Islet precursor cell (in vitro differentiated cells): ENCODE data around the gene WDR1.

Experiments
- DNase-seq: peaks from one replicate; pipeline ENCODE4 v3.0.0-alpha.2; 2018

The WDR1 gene

DNA sequence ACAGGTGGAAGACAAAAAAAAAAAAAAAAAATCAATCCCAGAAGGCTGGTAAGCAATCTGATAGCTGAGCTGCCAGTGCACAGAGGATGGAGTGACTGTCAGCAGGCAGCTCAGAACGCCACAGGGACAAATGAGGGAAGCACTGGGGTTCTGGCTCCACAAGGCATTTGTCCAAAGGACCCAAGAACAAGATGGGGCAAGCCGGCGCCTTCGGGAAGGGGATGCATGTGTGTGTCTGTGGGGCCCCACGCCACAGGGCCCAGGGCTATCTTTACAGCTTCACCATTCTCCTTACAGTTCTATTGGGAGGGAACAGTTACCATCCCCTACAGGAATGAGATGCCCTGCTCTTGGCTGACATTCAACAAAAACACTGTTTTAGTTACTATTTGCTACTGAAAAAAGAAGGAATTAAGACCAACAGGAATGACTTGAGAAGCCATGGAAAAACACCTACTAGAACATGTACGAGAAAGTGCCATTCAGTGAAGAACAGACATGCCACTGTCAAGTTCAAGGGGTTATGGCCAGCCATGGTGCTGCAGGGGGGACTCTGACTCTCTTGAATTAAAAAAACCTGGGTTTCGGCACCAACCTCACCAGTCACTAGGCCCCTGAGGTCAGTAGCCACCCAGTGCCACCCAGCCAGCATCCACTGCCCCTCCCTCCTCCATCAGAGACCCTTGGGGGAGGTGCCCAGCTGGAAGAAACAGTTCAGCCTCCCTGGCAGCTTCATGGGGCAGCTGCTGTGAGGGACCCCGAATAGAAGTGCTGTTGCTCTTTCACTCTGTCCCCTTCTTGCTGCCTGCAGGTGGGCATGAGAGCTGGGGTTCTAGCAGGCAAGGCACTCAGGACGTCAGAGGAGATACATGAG is 18.5 kb downstream of the WDR1 start:
- DNase-seq: no peak

DNA sequence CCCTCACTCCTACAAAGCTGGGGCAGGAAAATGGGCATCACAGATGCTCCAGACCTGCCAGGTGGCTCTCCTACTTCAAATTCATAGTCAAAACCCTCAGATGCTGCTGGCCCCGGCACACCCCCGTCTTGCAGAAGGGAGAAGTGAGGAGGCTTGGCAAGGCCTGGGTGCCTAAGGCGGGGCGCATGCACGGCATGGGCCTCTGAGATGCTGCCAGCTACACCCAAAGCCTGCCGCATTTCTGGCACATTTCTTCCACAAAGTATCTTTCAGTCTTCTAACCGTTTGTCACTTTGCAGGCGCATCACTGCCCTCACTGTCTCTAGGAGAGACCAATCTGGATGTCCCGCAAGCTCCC is 19.6 kb downstream of the WDR1 start:
- no peak for DNase-seq

DNA sequence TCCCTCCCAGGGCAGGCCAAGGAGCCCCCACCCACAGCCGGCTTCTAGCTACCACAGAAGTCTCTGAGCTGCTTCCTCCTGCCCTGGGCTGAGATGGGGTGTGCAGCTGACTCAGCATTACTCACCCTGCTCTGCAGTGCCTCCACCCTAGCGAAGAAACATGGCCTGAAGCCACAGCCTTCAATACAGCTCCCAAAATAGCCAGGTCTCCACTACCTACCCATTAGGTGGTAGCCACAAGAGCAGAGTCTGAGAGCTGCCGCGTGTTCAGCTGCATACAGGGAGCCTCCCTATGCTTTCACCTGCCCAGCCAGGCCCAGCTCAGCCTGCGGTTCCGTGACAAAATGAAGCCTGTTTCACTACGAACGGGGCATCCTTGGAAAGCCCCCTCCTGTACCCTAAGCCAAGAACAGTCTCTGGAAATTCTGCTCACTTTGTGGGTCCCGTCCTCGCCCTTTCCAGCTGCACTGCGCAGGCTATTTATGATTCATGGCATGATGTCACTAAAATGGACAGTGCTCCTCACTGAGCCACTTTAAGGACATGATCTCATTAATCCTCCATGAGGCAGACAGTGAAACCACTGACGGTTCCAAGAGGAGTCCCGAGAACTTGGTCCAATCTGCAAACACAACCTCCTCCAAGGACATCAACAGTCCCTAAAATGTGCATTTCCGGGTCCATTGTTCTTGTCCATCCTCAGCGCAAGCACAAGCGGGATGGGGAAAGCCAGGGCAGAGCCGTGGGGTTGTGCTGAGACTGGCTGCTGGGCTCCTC is 20.2 kb downstream of the WDR1 start:
- peak; percentile 88 for DNase-seq

DNA sequence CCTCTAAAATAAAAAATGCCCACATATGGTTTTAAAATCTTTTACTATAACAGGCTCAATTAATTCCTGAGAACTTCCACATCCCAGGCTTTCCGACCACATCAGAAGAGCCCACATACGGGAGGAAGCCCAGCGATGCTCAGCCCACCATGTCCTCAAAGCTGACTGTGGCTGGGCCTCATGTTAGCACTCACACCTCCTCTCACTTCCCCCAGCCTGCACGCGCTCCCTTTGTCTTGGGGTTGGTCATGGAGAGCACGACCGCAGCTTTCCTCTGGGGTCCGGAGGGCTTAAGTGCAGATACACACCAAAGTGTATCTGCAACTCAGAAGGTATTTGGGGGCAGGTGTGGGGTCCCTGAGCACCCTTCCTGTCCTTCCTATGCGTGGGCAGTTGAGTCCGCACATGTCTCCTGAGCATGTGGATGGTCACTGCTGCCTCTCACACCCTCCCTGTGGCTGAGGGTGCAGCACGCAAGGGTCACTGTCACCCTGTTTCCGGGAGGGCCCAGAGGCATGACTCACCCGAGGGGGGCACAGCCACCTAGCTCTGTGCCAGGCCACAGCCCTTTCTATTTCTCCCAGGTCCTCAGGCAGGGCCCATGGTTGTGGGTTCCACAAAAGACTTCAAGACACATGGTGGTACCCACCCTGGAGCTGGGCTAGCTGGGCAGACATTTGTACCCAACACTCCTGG is 21.2 kb downstream of the WDR1 start:
- DNase-seq: no peak

DNA sequence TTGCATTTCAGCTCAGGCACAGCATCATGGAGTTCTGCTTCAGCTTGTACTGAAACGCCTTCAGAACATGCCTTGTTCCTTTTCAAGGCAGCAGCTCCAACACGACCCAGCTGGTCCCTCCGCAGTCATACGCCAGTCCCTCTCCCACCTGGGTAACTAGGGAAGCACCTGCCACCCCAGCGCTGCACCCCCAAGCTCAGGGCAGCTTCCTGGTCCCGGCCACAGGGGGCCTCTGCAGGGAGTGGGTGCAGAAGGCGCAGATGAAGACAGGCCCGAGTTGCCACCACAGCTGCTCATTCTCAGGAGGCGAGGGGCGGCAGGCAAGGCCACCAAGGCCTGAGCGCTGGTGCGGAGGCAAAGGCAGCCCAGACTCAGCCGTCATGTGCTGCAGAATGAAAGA is 21.8 kb downstream of the WDR1 start:
- DNase-seq: no peak

DNA sequence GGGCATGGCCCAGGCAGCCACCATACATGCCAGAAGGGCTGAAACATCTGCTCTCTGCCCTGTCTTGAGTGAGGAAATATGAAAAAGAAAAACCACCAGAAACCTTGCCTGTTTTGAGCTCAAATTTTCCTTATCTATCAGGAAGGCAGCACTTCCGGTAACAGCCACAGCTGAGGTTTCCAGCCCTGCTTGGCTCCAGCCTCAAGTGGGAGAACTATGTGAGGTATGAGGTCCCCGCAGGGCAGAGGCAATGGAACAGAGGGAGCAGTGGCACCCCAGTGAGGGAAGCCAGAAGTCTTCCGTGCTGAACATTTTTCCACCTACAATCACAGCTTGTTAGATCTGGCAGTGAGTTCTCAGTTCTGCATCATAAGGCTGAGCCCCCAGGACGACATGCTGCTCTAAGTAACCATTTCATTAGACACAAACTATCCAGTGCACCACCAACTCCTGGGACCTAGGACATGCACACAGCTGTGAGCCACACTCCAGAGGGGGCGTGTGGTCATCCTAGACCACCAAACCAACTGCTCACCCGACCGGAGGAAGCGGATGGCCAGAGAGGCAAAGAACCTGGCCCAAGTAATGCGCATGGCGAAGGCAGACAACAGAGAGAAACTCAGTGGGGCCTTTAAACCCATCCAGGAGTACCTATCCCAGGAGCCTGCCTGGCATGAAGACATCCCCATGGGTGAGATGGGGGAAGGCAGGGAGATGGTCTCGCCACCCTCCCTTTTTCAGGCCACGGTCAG is 22.6 kb downstream of the WDR1 start:
- no peak for DNase-seq

DNA sequence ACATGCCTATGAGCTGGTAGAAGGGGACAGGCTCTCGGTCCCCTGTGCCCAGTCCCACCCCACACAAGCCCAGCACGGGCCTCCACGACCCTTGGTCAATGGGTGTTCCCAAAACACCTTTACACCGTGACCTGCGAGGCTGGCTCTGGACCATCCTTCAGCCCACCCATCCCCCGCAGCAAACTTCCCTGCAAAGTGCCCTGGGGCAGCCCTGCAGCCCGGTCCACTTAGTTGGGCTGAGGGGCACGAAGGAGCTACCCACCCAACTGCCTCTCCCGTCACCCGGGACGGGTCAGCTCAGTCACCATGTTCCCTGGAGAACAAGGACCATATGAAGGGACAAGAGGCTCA is 23.4 kb downstream of the WDR1 start:
- DNase-seq: no peak

DNA sequence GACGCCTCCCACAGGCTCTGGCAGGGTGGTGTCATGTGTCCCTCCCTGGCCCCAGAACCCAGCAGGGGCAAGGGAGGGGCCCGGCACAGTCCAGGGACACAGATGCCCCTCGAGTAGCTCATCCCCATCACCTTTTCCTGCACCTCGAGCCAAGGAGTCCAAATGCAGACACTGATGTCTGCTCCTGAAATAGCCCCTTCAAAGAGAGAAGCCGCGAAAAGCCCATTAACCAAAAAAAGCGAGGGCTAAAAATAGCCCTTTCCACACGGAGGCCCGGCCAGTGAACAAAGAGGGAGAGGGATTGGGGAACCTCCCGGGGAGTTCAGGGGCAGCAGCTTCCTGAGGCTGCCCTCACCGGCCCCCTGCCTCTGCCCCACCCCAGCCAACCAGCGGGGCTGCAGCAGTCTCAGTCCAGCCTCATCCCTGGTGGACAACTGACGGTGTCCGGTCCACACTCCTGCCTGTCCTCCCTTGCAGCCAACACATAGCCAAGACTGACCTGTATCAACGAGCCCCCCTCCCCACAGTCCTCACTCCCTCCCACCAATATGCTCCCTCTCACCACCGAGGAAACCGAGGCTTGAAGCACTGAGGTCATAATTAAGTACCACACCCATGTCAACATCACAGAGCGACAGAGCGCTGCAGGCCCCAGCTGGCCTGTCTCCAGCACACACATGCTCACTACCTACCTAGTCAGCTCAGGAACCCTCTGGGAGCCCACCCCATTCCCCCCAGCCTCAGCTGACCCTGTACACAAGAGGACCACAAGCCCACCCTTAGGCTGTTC is 23.9 kb downstream of the WDR1 start:
- no peak for DNase-seq

DNA sequence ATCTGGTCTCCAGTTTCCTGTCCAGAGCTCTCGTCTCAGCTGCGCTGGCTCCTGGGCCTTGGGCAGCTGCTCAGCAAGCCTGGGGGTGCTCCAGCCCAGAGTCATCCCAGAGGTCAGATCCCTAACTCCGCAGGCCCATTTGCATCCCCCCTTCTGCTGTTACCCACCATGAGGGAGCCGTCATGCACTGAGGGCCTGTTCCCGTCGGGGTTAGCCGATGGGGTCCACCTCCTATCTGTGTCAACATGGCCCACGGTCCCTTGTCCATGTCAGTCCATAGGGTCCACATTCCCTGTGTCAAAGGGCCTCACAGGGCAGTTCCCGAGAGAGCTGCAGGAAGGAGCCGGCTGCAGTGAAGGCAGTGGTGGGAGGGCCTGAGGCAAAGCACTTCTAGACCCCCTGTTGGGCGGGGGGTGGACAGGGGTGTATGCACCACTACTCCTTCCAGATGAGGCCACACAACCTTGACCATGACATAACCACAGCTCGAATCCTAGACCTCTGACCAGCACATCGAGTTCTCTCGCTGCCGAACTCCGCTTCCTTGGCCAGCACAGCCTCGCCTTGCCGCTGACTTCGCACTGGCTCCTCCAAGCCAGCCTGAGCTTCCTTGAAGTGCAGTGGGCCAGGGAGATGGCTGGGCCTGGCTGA is 24.9 kb downstream of the WDR1 start:
- no peak for DNase-seq

DNA sequence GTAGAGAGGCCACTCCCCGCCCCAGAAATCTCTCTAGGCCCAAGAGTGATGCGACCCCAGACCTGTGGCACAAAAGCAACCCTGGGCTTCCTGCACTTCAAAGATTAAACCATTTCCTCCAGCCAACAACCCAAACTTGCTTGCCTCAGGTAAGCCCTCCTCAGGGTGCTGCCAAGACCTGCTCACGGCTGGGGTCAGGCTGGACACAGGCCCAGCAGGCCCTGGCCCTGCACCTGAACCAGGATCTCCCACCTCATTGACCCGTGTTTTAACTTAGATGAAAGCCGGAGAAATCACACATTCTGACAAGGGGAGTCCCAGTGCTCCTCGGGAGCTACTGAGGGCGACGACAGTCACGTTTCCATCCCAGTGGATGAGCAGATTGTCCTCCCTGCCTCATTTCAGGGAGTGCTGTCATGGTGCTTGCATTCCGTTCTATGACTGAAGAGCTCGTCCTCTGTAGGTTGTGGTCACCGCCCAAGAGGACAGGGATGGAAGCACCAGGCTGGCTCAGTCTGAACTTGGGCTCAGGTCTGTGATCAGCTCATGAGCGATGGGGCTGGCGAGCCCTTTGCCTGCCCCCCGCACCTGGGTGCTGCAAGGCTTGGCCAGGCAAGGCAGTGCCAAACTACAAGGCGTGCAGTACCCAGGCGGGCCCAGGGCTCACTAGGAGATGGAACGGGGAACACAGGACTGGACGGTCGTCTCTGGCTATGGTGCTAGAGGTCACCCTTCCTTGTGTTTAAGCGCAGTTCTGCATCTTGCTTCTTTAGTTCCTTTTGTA is 25.9 kb downstream of the WDR1 start:
- DNase-seq: no peak

DNA sequence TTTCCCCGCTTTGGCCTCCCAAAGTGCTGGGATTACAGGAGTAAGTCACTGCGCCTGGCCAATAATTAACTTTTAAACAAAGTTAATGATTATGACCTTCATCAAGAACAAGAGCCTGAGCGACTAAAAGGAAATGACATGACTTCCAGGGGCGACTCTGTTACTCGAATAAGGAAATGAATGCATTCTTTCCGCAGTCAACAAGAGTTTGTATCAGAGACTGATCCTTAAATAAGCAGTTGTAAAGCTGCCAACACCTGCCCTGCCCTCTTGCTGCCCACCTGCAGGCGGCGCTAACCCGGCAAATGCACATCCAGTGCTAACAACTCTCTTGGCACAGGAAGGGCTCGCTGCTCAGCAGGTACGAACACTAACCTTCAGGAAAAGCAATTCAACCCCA is 27.3 kb downstream of the WDR1 start:
- DNase-seq: no peak

DNA sequence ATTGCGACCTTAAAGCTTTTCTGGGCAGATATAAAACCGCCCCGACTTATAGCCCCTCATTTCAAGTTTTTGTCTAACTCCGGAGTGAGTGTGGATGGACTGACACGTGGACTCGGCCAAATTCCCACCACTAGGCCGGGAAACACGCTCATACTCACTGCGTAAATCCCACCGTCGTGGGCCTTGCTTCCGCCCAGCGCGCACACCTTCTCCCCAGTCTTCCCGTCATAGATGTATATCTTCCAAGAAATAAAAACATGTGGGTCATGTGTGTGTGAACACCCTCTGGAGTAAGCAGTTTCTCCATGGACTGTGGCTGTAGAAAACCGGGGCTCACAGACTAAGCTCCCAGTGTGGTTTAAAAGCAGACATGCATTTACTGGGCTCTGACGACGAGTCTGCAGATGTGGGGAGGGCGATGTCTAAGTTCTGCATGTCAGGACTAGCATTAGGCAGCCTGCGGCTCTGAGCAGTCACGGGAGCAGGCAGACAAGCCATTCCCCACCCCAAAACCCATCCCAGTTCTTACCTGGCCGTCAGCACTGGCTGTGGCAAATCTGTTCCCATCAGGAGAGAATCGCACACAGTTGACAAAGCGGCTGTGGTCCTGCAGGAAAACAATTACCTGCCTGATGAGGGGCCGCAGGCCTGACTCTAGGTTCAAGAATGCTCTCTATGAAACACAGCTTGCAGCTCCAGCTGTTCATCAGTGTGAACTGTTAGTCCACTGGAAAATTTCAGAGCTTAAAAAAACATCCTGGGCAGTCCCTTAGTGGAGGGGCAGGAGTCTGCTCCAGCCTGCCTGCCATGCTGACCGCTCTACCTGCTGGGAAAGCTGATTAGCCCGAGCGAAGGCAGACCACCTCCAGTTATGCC is 28.2 kb downstream of the WDR1 start:
- DNase-seq: no peak

DNA sequence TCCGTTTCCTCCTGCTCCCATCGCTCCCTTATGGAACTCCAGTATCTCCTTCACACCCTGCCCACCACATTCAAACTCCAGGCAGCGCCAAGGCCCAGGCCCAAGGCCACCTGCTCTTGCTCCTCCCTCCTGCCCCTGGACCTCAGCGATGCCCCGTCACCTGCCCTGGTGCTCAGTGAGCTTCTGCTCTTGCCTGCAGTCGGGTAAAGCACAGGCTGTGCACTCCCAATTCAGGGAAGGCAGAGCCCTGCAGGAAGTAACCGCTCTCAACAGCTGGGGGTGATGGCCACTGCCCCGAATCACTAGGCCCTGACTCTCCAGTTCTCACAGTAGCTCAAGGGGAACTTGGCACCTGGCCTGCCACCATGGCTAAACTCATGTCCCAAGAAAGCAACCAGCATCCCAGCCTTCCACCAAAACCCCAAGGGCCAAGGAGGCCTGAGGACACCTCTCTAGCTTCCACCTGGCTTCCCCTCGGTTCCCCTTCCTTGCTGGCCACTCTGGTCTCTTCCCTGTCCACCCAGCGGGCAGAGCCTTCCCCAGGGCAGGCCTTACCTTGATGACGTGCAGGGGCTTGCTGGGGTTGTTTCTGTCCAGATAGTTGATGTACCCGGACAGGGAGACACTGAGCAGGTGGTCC is 29.3 kb downstream of the WDR1 start:
- DNase-seq: no peak

DNA sequence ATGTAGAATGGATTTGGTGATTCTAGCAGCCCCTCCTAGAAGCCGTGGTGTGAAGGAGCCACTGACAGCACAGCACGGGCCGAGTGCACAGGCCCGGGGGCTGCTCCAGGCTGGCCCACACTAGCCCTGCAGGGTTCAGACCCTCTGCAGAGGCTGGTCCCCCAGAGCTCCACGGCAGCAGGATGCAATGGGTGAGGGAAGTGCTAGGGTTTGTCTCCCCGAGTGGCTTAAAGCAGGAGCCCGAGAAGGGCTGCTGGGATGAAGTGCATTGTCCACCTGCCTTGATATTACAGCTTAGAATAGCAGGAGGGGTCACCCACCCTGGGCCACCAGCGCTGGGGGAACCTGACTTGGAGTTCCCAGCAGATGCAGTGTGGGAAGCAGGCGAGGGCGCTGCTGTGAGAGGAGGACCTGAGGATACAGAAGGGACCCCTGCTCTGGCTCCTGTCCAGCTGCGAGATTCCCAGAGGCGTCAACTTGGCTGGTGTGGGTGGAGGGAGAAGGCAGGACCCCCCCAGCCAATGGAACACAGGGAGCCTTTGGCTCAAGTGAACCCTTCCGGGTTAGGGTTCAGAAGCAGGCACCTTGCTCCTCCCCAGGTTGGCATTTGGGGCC is 30.0 kb downstream of the WDR1 start:
- no peak for DNase-seq

DNA sequence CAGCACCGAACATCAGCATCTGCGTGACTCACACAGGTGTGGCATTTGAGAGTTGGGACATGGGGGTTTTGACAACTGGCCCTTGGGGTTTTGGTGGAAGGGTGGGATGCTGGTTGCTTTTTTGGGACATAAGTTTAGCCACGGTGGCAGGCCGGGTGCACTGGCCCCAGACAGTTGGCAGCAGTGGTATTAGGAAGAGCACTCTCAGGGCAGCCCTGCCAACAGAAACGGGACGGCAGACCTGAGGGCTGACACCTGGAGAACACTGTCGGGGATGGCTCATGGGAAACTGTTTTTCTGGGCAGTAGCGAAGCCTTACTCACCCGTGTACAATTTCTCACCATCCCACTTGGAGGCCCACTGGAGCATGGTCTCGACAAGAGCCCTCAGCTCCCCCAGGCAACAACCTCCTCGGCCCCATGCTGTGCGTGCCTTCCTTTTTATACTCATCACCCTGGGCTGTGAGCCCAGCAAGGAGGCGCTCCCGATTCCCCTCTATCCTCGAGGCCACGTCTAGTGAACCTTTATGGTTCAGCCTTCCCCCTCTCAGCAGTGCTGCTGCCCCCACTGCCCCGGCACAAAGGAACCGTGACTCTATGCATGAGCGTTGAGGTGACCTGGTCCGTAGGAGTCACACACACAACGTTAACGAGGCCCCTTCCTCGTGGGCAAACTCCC is 30.6 kb downstream of the WDR1 start:
- DNase-seq: no peak

DNA sequence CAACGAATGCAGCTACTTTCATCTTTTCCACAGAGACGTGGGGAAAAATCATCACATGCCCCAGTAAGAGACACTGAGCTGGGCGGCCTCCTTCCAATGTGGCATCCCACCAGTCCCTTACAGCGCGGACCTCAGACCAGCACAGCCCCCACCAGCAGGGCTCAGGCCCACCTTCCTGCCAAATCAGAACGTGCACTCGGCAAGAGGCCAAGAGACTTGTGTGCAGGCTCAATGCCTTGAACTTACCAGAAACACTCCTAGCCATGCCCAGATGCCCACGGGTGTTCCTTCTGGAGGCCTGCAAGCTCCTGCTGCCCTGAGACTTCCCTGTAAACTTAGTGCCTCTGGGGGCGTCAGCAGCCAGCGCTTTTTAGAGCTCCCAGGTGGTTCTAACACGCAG is 31.2 kb downstream of the WDR1 start:
- no peak for DNase-seq

DNA sequence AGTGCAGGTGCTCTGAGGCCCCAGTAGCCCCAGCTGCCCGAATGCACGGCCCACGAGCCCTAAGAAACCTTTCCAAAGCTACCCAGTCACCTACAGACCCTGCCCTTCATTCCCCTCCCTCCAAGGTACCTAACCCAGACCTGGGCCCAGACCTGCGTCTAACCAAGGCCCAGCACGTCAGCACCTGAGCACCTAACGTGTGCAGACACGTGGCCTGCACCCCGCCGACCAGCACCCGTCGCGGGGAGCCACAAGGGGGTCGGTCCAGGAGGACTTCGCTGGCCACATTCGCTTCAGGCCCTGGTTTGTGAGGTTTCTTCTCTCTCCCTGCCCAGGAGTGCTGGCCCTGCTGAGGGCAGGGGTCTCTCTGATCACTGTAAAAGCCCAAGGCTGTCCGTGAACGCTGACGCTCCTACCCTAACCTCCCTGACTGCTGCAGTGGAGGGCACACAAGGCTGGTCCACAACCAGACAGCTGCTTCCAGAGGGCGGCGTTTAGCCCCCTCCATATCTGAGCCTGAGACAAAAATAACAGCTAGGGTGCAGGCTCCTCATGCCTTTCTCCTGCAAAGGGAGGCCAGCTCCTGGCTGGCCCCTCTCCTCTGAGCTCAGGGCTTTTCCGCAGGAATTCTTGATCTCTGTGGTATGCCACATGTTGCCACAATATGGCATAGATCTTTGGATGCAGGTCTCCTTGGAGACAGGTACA is 31.8 kb downstream of the WDR1 start:
- no peak for DNase-seq
